Epithelial cell of esophagus (primary cell): ENCODE results near the gene C16orf46.
A peak's percentile ranks its signal among the peaks of the same experiment; 100 is the strongest.
"Not testable (repeated sequence)": the region's sequence is repeated elsewhere in the genome, so short reads cannot be mapped to it uniquely, and the experiment has no call there.

ENCODE experiments used
- DNase-seq: peaks from one replicate; pipeline ENCODE4 v3.0.0; 2010; ENCODE audit warnings: low read depth
- H3K4me3 ChIP-seq: 2 replicates; pipeline ENCODE4 v1.5.1; 2011; ENCODE audit warnings: mild to moderate bottlenecking, low read length, control low read depth
- TF ChIP-seq, protein P1 (sequence below): IDR thresholded peaks from 2 replicates; pipeline ENCODE4 v1.5.1; 2011; ENCODE audit warnings: low read depth, mild to moderate bottlenecking, low read length, control low read depth, inconsistent platforms; ENCODE audit not compliant: insufficient read depth; ENCODE audit errors: missing control alignments

Gene C16orf46, protein sequence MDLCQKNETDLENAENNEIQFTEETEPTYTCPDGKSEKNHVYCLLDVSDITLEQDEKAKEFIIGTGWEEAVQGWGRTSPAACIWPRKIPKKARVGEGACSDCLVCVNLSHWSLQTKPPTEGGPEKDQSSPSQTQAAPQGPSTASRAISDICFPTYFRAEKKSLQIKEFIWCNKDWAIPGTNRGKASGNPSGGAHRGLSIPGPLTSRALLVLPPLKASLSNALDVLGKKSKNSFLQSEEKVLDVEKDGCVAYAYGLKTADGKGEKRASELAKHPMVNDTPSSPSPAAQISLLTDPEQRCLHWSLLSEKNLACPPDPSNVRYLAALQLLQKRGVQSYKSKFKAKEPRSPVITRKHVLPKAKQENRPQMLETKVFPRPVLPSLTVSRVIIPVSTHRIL

DNA sequence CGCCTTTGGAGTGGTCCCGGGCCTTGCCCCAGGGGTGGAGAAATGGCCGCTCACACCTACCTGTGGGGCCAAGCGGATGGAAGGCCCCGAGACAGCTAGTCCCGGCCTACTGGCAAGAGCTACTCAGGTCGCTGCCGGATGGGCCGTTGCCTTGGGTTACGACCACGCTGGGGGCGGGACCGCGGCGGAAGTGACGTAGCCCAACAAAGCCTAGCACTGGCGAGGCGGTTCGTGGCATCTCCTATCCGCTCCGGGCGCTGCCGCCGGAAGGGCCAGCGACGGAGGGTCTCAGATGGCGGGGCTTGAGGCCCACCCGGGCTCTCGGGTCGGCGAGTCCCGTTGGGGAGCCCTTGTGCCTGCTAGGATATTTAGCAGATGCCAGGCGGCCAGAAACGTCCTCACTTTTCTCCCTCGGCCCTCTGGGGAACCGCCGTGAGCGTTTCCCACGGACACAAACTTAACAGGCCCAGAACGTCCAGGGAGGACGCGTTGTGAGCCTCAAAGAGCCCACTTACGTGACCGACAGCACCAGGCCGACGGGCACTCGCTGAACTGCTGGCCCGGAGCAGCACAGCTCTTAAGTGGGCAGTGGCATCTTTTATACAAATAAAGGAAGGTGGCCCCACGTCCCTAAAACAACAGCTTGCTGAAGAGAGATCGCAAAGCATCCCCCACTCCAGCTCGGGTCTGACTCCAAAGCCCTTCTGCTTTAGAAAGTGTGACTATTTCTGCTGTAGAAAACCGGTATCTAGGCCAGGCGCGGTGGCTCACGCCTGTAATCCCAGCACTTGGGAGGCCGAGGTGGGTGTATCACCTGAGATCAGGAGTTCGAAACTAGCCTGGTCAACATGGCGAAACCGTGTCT is at the start of gene C16orf46:
C16orf46 (minus strand) TSS at position 163 of the 865 bp plus-strand sequence. CDS start 13,283 bp downstream, outside the sequence.
- TF ChIP-seq, protein P1, sequence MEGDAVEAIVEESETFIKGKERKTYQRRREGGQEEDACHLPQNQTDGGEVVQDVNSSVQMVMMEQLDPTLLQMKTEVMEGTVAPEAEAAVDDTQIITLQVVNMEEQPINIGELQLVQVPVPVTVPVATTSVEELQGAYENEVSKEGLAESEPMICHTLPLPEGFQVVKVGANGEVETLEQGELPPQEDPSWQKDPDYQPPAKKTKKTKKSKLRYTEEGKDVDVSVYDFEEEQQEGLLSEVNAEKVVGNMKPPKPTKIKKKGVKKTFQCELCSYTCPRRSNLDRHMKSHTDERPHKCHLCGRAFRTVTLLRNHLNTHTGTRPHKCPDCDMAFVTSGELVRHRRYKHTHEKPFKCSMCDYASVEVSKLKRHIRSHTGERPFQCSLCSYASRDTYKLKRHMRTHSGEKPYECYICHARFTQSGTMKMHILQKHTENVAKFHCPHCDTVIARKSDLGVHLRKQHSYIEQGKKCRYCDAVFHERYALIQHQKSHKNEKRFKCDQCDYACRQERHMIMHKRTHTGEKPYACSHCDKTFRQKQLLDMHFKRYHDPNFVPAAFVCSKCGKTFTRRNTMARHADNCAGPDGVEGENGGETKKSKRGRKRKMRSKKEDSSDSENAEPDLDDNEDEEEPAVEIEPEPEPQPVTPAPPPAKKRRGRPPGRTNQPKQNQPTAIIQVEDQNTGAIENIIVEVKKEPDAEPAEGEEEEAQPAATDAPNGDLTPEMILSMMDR = no peak
- DNase-seq = peak; percentile 96
- H3K4me3 ChIP-seq = peak within 1 kb of the TSS; percentile 52

DNA sequence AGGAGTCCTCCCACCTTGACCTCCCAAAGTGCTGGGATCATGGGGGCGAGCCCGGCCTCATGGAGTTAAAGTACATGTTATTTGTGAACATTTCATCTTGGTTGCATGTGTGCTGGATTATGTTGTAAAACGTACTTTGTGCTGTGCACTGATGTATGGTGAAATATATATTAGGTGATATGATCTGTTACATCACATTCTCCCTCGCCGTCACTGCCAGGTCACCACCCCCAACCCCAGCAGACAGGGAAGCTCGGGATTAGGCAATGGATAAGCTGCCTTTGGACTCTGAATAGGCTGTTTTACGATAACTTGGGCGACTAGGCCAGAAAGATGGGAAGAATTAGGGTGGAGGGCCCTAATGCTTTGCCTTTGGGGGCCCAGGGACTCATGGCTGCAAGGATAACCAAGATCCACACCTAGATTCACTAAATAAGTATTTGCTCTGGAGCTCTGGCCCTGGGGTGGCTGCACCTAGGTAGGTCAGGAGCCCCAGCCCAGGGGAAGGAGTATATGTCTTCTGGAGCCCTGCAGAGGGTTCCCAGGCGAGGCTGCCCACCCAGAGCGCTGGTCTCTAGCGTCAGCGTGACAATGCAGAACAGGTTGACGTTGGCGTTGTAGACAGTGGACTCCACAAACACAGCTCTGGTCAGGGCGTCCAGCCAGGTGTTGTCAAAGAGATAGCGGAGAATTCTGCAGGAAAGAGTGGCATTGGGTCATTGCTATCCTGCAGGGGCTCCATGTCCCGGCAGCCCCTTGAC is 46.2 kb upstream of the C16orf46 start:
- no peak for DNase-seq
- H3K4me3 ChIP-seq = no peak overlapping the region
- TF ChIP-seq, protein P1 = no peak

DNA sequence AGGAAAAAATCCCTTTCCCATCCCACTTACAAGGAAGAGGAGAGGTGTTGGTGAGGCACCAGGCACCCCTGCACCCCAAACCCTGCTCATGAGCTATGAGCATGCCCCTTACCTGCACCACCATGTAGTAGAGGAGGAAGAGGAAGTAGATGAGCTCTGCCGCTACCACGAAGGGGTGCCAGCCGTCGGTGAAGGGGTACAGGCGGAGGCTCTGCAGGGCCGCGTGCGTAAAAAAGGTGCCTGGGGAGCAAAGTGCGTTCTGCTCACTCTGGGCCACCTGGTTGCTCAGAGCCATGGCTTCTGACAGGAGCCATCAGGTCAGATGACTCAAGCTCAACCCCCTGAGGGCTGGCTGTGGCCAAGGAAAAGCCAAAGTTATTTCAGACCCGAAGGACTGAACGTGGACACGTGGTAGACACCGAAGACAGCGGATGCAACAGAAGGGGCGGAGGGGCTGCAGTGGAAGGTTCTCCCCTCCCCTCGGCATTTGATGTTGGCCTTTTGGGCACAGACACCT is 44.5 kb upstream of the C16orf46 start:
- no peak overlapping the region for H3K4me3 ChIP-seq
- TF ChIP-seq, protein P1 = no peak
- no peak for DNase-seq

DNA sequence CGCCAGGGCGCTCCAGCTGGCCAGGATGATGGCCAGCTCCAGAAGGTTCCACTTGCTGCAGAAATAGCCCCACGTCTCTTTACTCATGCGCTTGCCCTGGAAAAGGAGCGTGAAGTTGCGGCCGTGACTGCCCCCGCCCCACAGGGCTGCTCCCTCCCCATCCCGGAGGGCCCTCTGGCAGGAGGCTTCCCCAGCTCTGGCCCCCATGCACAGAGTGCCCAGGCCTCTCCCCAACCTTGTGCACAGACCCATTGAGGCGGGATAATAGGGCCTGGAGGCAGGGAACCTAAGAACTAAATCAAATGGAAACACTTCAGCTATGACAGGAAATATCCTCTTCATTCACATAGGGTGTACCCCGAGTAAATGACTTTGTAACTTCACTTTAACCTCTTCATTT is 40.4 kb upstream of the C16orf46 start:
- TF ChIP-seq, protein P1 = no peak
- DNase-seq = no peak
- H3K4me3 ChIP-seq = no peak overlapping the region

DNA sequence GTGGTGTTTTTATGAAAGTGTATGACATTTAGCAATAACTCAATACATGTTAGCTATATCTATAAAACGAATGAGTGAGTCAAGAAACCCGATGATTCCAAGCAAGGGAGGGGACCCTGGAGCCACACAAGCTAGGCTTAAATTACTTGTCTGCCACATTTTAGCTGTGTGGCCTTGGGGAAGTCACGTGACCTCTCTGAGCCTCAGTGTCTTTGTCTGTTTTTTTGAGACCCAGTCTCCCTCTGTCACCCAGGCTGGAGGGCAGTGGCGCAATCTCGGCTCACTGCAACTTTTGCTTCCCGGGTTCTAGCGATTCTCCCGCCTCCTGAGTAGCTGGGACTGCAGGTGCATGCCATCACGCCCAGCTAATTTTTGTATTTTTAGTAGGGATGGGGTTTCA is 39.2 kb upstream of the C16orf46 start:
- no peak overlapping the region for H3K4me3 ChIP-seq
- TF ChIP-seq, protein P1 = no peak
- DNase-seq = no peak

DNA sequence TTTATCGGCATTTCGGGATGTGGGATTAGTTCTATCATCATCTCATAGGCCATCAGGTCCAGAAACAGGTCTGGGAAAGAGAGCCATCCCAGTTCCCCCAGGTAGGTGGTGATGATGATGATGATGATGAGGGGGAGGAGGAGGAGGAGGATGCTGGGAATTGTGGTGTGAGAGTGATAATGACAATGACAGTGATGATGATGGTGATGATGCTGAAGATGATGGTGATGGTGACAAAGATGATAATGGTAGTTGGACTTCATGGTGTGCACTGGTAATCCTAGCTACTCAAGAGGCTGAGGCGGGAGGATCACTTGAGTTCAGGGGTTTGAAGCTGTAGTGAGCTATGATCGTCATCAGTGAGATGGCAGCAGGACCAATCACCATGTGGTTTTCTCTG is 35.4 kb upstream of the C16orf46 start:
- TF ChIP-seq, protein P1 = no peak
- no peak overlapping the region for H3K4me3 ChIP-seq
- no peak for DNase-seq

DNA sequence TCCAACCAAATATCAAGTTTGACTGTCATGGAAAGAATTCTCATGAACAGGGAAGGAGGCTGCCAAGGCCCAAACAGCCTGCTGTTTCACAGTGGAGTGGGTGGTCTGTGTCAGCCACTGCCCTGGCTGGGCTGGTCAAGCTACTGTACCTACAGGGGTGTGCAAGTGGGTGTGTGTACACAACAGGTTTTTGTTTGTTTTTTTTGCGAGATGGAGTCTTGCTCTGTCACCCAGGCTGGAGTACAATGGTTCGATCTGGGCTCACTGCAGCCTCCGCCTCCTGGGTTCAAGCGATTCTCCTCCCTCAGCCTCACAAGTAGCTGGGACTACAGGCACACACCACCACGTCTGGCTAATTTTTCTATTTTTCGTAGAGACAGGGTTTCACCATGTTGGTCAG is 32.2 kb upstream of the C16orf46 start:
- H3K4me3 ChIP-seq, DNase-seq: not testable (repeated sequence)
